ENCODE results near the gene FBXO38.

The FBXO38 gene

DNA sequence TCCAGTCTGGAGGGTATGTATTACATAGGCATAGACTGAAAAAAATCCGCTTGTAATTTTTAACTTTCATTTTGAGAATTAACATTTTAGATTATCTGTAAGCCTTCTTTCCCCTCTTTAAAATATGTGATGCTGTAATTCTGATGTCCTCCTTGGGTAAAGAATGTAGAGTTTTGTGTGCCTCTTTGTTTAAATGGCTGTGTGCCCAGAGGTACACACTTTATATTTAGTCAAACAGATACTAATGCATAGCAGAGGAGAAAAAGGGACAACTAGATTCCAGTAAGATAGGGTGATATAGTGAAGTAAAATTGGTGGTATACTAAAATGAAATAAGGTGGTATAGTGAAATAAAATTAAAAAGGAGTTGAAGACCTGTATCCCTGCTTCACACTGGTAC is 1.3 kb downstream of the FBXO38 start:
- TF ChIP-seq CTCF (conservative IDR thresholded peaks at IDR 0.05; ENCODE audit: low read depth, low read length), result no peak
- H3K4me3 ChIP-seq (ENCODE audit: low read depth, low read length), result no peak overlapping the region
- DNase-seq (ENCODE audit: low read depth), result no peak

GRCh38 chr5:148386041-148386440 is 2.3 kb downstream of the FBXO38 start:
- TF ChIP-seq CTCF (conservative IDR thresholded peaks at IDR 0.05; ENCODE audit: low read depth, low read length), result no peak
- DNase-seq (ENCODE audit: low read depth), result peak; percentile 4
- no peak overlapping the region for H3K4me3 ChIP-seq (ENCODE audit: low read depth, low read length)

DNA sequence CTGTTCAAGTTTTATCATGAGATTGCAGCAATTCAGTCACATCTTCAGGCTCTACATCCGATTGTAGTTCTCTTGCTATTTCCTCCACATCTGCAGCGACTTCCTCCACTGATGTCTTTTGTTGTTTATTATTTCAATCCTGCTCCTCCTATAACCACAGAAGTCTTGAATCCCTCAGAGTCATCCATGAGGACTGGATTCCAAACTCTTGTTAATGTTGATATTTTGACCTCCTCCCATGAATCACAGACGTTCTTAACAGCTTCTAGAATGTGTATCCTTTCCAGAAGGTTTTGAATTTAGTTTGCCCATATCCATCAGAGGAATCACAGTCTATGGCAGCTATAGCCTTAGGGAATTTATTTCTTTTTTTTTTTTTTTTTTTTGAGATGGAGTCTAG is 3.6 kb downstream of the FBXO38 start:
- H3K4me3 ChIP-seq (ENCODE audit: low read depth, low read length), result no peak overlapping the region
- no peak for TF ChIP-seq CTCF (conservative IDR thresholded peaks at IDR 0.05; ENCODE audit: low read depth, low read length)
- peak; percentile 62 for DNase-seq (ENCODE audit: low read depth)

DNA sequence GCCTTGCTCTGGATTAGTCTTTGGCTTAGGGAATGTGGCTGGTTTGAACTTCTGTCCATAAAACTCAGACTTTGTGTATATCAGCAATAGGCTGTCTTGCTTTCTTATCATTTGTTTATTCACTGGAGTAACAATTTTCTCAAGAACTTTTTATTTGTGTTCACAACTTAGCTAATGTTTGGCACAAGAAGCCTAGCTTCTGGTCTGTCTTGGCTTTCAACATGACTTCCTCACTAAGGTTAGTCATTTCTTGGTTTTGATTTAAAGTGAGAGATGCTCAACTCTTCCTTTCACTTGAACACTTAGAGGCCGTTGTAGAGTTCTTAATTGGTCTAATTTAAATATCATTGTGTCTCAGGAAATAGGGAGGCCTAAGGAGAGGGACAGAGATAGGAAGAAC is 4.9 kb downstream of the FBXO38 start:
- H3K4me3 ChIP-seq (ENCODE audit: low read depth, low read length), result no peak overlapping the region
- DNase-seq (ENCODE audit: low read depth), result peak; percentile 23
- TF ChIP-seq CTCF (conservative IDR thresholded peaks at IDR 0.05; ENCODE audit: low read depth, low read length), result no peak

DNA sequence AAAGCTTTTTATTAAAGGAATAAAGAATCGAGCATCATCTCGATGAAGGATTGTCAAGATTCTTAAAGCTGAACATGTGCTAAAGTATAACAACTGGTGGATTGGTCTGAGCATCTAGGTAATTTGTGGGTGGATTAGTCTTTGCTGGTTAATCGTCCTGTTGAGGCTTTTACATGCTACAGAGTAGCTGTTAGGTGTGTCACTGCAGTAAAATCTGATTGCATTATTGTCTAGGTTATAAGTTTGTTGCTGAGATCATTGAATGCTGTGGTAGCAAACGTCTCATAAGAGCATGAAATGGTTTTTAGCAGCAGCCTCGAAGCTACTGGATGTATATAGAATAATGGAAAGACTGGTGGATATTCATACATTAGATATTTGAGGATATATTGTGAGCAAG is 7.2 kb downstream of the FBXO38 start:
- TF ChIP-seq CTCF (conservative IDR thresholded peaks at IDR 0.05; ENCODE audit: low read depth, low read length), result no peak
- DNase-seq (ENCODE audit: low read depth), result no peak
- no peak overlapping the region for H3K4me3 ChIP-seq (ENCODE audit: low read depth, low read length)

DNA sequence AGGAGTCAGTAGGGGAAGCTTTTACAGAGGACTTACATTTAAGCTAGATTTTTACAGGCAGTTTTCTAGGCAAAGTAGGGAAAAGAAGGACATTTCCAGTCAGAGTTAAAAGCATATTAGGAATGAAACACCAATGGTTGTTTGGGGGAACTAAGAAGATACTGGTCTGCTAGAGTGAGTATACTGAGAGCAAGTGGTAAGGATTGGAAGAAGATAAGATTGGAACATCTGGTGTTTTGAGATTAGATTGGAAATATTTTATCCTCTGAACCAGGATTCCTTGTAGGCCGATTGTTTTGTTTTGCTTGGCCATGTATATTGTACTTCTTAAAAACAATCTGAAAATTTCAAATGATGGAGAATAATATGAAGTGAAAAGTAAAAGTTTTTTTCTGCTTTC is 7.7 kb downstream of the FBXO38 start:
- DNase-seq (ENCODE audit: low read depth), result peak; percentile 17
- H3K4me3 ChIP-seq (ENCODE audit: low read depth, low read length), result no peak overlapping the region
- TF ChIP-seq CTCF (conservative IDR thresholded peaks at IDR 0.05; ENCODE audit: low read depth, low read length), result no peak

GRCh38 chr5:148393390-148393741 is 9.6 kb downstream of the FBXO38 start:
- H3K4me3 ChIP-seq (ENCODE audit: low read depth, low read length), result no peak overlapping the region
- no peak for DNase-seq (ENCODE audit: low read depth)
- TF ChIP-seq CTCF (conservative IDR thresholded peaks at IDR 0.05; ENCODE audit: low read depth, low read length), result no peak

All from choroid plexus epithelial cell (primary cell).